Inflammatory macrophage treated with lipopolysaccharide for 4 hours (primary cell): Measurements from ENCODE around the gene CDKN2C.
A peak's percentile ranks its signal among the peaks of the same experiment; 100 is the strongest.
"Not testable (repeated sequence)": the region's sequence is repeated elsewhere in the genome, so short reads cannot be mapped to it uniquely, and the experiment has no call there.

Source experiments
- DNase-seq: peaks from one replicate; pipeline ENCODE4 v3.0.0-alpha.2; 2020

Gene CDKN2C

GRCh38 chr1:50969611-50970508 lies at the start of gene CDKN2C:
Gene CDKN2C, plus strand, starts transcription at chr1:50970245. Its CDS starts 124 bp downstream, at chr1:50970369.
- DNase-seq, result peak; percentile 43

- no peak for DNase-seq
These were observed 49.6 kb upstream of the CDKN2C start for GRCh38 chr1:50920409-50920808.

GRCh38 chr1:50921029-50921428 lies 49.0 kb upstream of the CDKN2C start:
- DNase-seq, result no peak

- no peak for DNase-seq
These were observed 46.5 kb upstream of the CDKN2C start for GRCh38 chr1:50923564-50923963.

- DNase-seq, result peak; percentile 42
These were observed 40.6 kb upstream of the CDKN2C start for GRCh38 chr1:50929376-50929958.

- no peak for DNase-seq
These were observed 39.9 kb upstream of the CDKN2C start for GRCh38 chr1:50930193-50930592.

- DNase-seq, result peak; percentile 70
These were observed 38.9 kb upstream of the CDKN2C start for GRCh38 chr1:50930965-50931737.

GRCh38 chr1:50932043-50932442 lies 38.0 kb upstream of the CDKN2C start:
- DNase-seq, result not testable (repeated sequence)

GRCh38 chr1:50933770-50934169 lies 36.3 kb upstream of the CDKN2C start:
- DNase-seq, result not testable (repeated sequence)

- no peak for DNase-seq
These were observed 35.2 kb upstream of the CDKN2C start for GRCh38 chr1:50934838-50935237.

GRCh38 chr1:50935276-50935675 lies 34.8 kb upstream of the CDKN2C start:
- not testable (repeated sequence) for DNase-seq

GRCh38 chr1:50936321-50936720 lies 33.7 kb upstream of the CDKN2C start:
- no peak for DNase-seq

GRCh38 chr1:50940291-50940690 lies 29.8 kb upstream of the CDKN2C start:
- no peak for DNase-seq

GRCh38 chr1:50942334-50942733 lies 27.7 kb upstream of the CDKN2C start:
- DNase-seq, result no peak

- no peak for DNase-seq
These were observed 20.6 kb upstream of the CDKN2C start for GRCh38 chr1:50949286-50949982.

GRCh38 chr1:50950396-50950795 lies 19.6 kb upstream of the CDKN2C start:
- DNase-seq, result no peak

GRCh38 chr1:50952566-50952965 lies 17.5 kb upstream of the CDKN2C start:
- DNase-seq, result not testable (repeated sequence)

- DNase-seq, result no peak
These were observed 14.9 kb upstream of the CDKN2C start for GRCh38 chr1:50955116-50955515.

- DNase-seq, result peak; percentile 13
These were observed 10.6 kb upstream of the CDKN2C start for GRCh38 chr1:50959303-50959912.

- DNase-seq, result peak; percentile 96
These were observed 9.9 kb upstream of the CDKN2C start, which contains the start of gene FAF1 for GRCh38 chr1:50959913-50960844. Gene FAF1, minus strand, starts transcription at chr1:50960267. Its CDS starts 456 bp downstream, at chr1:50959811.

GRCh38 chr1:50964863-50965262 lies 5.2 kb upstream of the CDKN2C start:
- DNase-seq, result no peak
